WERI-Rb-1 (cell line): ENCODE results near the gene TARM1.
"Not testable (repeated sequence)": the region's sequence is repeated elsewhere in the genome, so short reads cannot be mapped to it uniquely, and the experiment has no call there.

Experiments
- DNase-seq: peaks from one replicate; pipeline ENCODE4 v3.0.0-alpha.2; 2020
- H3K27ac ChIP-seq: fragments of 250-450 bp; sonication (Bioruptor Pico); 2 replicates; pipeline ENCODE4 v1.5.1; 2020; ENCODE audit warnings: mild to moderate bottlenecking, moderate library complexity
- H3K27me3 ChIP-seq: fragments of 250-450 bp; sonication (Bioruptor Pico); 2 replicates; pipeline ENCODE4 v1.5.1; 2021; ENCODE audit warnings: mild to moderate bottlenecking, low read depth, moderate library complexity; ENCODE audit not compliant: insufficient read depth, severe bottlenecking
- H3K36me3 ChIP-seq: fragments of 250-450 bp; sonication (Bioruptor Pico); 2 replicates; pipeline ENCODE4 v1.5.1; 2020; ENCODE audit warnings: mild to moderate bottlenecking, moderate library complexity
- H3K4me3 ChIP-seq: 2 replicates; pipeline ENCODE4 v1.5.1; 2011; ENCODE audit warnings: low read depth, mild to moderate bottlenecking, control low read depth, low read length
- H3K9me3 ChIP-seq: fragments of 250-450 bp; sonication (Bioruptor Pico); 2 replicates; pipeline ENCODE4 v1.5.1; 2021; ENCODE audit warnings: mild to moderate bottlenecking, moderate library complexity; ENCODE audit not compliant: severe bottlenecking
- TF ChIP-seq, protein P1 (sequence below): IDR thresholded peaks from 2 replicates; pipeline ENCODE4 v1.5.1; 2011; ENCODE audit warnings: low read depth, mild to moderate bottlenecking, control low read depth, inconsistent platforms, low read length

The TARM1 gene

GRCh38 chr19:54105796-54106195 is 24.6 kb upstream of the TARM1 start:
- Histone ChIP-seq H3K9me3 (no peaks in the 10 kb centered on the region), H3K27ac (no peak overlapping the region), H3K27me3 (no peaks in the 10 kb centered on the region), H3K36me3 (peaks cover 44% of the 10 kb centered on the region), H3K4me3 (no peak overlapping the region)
- TF ChIP-seq, protein P1, sequence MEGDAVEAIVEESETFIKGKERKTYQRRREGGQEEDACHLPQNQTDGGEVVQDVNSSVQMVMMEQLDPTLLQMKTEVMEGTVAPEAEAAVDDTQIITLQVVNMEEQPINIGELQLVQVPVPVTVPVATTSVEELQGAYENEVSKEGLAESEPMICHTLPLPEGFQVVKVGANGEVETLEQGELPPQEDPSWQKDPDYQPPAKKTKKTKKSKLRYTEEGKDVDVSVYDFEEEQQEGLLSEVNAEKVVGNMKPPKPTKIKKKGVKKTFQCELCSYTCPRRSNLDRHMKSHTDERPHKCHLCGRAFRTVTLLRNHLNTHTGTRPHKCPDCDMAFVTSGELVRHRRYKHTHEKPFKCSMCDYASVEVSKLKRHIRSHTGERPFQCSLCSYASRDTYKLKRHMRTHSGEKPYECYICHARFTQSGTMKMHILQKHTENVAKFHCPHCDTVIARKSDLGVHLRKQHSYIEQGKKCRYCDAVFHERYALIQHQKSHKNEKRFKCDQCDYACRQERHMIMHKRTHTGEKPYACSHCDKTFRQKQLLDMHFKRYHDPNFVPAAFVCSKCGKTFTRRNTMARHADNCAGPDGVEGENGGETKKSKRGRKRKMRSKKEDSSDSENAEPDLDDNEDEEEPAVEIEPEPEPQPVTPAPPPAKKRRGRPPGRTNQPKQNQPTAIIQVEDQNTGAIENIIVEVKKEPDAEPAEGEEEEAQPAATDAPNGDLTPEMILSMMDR: no peak
- no peak for DNase-seq

GRCh38 chr19:54104998-54105715 is 24.0 kb upstream of the TARM1 start:
- TF ChIP-seq, protein P1: no peak
- Histone ChIP-seq H3K27me3 (no peaks in the 10 kb centered on the region), H3K9me3 (no peaks in the 10 kb centered on the region), H3K27ac (no peak overlapping the region), H3K36me3 (peaks cover 40% of the 10 kb centered on the region), H3K4me3 (no peak overlapping the region)
- DNase-seq: no peak

DNA sequence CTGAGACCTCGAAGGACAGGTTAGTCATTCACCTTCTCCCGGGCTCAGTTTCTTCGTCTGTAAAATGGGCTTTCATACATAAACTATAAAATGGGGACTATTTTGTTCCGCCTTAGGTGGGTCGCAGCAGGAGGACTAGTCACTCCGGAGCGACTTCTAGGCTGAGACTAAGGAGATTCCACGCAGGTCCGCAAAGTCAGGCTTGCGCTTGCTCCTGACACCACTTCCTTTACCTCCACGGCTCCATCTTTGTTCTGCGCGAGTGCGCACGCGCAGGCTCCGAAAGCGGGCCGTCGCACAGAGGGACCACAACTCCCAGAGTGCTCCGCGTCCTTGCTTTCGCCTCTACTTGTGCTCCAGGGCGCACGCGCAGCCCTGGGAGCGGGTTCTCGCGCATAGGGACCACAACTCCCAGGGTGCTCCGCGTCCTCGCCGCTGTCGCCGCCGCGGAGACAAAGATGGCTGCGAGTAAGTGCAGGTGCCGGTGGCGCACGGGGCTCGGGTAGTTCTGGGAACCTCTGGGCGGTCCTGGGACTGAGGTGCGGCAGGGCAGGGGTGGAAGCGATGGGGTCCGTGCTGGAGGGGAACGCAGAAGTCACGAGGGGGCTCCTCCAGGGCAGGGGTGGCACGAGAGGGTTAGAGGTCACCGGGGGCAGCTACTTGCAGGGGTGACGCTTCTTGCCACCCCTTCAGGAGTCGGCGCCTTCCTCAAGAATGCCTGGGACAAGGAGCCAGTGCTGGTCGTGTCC is 21.4 kb upstream of the TARM1 start, which contains the start of gene NDUFA3:
NDUFA3 (plus strand) TSS at position 435 of the 749 bp plus-strand sequence; CDS start at position 459, 24 bp downstream.
- peak; percentile 97 for DNase-seq
- Histone ChIP-seq H3K27me3 (peaks cover 4% of the 10 kb centered on the region), H3K9me3 (no peaks in the 10 kb centered on the region), H3K4me3 (peak within 1 kb of the TSS; percentile 96), H3K27ac (peak within 1 kb of the TSS; percentile 62), H3K36me3 (peaks cover 20% of the 10 kb centered on the region)
- TF ChIP-seq, protein P1: no peak

DNA sequence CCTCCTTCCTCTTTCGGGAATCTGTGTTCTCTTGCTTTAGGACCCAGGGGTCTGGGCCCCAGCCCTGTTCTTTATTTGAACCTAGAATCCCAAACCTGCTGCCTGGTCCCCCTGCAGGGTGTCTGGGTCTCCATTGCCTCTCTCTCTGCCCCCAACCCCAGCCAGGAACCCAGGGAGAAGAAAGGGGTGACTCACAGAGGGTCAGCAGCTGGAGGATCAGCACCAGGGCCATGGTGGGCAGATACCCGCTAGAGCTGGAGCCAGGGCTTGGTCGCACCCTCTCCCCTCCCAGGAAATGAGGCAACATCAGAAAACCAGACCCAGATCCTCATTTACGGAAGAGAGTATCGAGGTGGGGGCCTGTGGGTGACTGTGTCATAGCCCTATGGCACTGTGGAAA is 19.4 kb upstream of the TARM1 start, which contains the start of gene OSCAR:
OSCAR (minus strand) TSS at position 243 of the 400 bp plus-strand sequence; CDS start at position 232, 11 bp downstream.
- no peak for DNase-seq
- Histone ChIP-seq H3K27ac (no peak within 1 kb of the TSS), H3K36me3 (peaks cover 3% of the 10 kb centered on the region), H3K4me3 (no peak within 1 kb of the TSS), H3K9me3 (no peaks in the 10 kb centered on the region), H3K27me3 (peaks cover 17% of the 10 kb centered on the region)
- TF ChIP-seq, protein P1: no peak

- H3K36me3 ChIP-seq, H3K27ac ChIP-seq, DNase-seq, H3K9me3 ChIP-seq, H3K4me3 ChIP-seq: not testable (repeated sequence)
- peaks cover 24% of the 10 kb centered on the region for H3K27me3 ChIP-seq
Measured at GRCh38 chr19:54099903-54100255, 18.7 kb upstream of the TARM1 start.

- no peak for DNase-seq
- no peak overlapping the region for H3K4me3 ChIP-seq
- TF ChIP-seq, protein P1: no peak
- peaks cover 29% of the 10 kb centered on the region for H3K27me3 ChIP-seq
- 0 out of 2 replicates have a peak, but pooled peaks cover 2% of the 10 kb centered on the region for H3K36me3 ChIP-seq
- peaks cover 3% of the 10 kb centered on the region for H3K9me3 ChIP-seq
- H3K27ac ChIP-seq: no peak overlapping the region
Measured at GRCh38 chr19:54099190-54099902, 18.2 kb upstream of the TARM1 start.
